GM19397 (cell line): Measurements from ENCODE around the gene HIGD1C.
"Not testable (repeated sequence)": the region's sequence is repeated elsewhere in the genome, so short reads cannot be mapped to it uniquely, and the experiment has no call there.

Experiments
- ATAC-seq: cut with Tn5 transposase; IDR thresholded peaks from one replicate; pipeline ENCODE4 v1.9.1; 2021; ENCODE audit warnings: mild to moderate bottlenecking, moderate library complexity; ENCODE audit not compliant: unreplicated experiment

HIGD1C gene

DNA sequence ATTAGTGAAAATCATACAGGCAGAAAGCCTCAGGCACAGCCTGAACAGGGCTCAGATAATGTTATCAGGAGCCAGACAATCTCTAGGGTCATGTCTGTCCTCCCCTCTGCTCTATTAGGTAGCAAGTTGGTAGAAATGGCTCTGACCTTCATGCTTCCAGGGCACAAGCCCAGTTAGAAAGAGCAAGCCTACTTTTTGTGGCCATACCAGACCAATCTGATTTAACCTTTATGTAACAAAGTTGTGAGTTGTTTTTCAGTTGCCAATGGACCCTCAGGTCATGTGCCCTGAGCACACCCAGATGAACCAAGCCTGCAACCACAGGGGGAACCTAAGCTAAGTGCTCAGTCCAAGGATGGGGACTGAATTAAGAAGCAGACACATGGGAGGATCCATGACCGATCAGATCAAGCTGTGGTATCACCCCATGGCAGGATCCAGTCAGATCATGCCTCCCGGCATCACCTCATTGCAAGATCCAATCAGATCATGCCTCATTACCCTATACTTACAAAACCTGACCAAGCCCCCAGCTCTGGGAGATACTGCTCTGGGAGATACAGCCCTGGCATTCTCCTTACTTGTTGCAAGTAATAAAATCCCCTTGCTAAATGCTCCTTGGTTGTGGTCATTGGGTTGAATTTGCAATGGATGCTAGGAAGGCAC is 18.8 kb upstream of the HIGD1C start:
- ATAC-seq = no peak

- ATAC-seq = no peak
These were observed 17.9 kb upstream of the HIGD1C start for GRCh38 chr12:50934371-50934851.

GRCh38 chr12:50934981-50935807 is 17.1 kb upstream of the HIGD1C start:
- no peak for ATAC-seq

DNA sequence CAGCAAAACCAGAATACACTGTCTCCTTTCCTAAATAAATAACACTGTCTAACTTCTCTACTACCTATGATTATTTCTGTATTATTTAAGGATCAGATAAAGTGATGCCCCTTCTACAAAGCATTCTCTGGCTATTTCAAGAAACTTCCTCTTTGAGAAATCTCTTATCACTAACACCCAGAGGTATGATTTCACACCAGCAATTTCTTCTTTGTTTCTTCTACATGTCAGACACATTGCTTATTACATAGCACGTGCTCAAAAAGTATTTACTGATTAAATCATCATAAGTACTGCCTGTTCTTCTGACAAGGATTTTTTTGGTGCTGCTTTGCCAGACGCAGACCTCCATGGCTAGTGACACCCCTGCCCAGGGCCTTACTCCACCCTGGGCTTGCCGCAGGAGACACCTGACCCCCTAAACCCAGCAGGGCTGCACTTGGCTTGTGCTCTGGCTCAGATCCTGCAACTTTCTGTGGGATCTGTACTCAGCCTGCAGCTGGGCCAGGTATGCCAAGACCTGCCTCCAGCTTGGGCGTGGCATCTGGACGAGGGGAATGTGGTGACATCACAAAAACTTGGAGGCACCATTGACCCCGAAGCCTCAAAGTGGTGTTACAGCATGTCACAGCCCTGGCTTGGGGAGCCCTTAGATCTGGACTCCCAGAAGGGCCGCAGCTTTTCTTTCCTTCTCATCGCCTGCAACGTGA is 15.4 kb upstream of the HIGD1C start:
- no peak for ATAC-seq

DNA sequence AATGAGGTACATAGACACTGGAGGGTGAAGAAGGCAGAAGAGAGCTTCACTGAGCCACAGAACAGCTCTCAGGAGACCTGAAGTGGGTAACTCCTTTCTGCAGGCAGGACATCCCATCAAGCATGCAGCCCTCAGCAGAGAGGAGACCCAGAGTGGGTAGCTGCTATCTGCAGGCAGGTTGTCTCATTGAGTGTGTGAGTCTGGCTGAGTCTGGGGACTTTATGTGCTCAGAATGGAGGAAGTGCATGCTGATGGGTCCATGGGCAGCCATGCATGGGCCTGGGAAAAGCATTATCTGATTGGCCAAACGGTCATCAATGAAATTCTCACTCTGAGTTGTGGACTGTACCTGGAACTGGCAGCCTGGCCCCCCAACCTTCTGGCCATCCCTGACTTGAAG is 14.7 kb upstream of the HIGD1C start:
- ATAC-seq = no peak

- no peak for ATAC-seq
These were observed 4.3 kb upstream of the HIGD1C start for GRCh38 chr12:50947933-50948626.

DNA sequence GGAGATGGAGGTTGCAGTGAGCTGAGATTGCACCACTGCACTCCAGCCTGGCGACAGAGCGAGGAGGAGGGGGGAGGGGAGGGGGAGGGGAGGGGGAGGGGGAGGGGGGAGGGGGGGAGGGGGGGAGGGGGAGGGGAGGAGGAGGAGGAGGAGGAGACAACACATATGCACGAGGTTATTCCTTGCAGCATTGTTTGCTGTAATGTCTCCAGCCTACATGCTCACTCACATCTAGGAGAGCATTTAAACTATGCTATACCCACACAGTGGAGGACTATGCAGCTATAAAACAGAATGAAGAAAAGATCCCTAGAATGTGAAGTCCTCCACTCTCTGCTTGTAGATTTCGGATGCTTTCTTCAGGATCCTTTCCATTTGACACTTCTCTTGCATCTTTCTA is 3.5 kb upstream of the HIGD1C start:
- no peak for ATAC-seq

DNA sequence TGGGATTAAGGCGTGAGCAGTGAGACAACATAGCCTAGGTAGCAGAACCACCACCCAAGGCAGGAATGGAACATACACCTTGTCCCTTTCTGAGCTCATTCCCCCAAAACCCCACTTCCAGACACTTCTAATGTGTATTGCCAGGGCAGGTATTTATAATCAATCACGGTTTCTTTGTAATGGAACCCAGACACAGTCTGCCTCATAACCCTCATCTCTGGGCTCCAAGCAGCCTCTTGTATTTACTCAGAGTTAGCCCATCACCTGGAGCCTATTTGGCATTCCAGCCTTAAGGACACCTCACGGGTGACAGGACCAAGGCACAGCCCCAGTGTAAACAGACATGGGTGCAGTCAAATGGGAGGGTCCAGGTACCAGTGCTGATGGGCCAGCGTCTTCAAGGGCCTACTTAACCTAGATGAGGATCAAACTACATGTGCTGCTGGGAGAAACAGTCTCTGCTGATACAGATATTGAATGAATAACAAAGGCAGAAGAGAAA is 2.5 kb upstream of the HIGD1C start:
- ATAC-seq = no peak

- no peak for ATAC-seq
These were observed 1.2 kb upstream of the HIGD1C start for GRCh38 chr12:50951112-50951511.

DNA sequence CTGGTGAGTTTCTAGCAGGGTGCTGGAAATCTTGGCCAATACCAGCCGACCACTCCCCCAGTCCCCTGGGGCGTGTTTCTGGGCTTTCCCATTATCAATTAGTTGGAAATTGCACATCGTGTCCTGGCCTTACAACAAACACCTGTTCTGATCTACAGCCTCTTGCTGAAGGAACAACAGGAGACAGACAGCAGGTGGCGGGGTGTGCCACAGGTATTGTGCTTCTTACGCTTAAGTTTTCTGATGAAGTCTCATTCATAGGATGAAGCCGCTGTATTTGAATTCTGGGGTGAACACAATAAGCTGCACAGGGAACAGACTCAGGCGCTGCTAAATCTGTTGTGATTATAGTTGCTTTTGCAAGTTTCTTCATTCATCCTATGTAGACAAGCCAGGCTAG is 703 bp downstream of the HIGD1C start:
- ATAC-seq = no peak

DNA sequence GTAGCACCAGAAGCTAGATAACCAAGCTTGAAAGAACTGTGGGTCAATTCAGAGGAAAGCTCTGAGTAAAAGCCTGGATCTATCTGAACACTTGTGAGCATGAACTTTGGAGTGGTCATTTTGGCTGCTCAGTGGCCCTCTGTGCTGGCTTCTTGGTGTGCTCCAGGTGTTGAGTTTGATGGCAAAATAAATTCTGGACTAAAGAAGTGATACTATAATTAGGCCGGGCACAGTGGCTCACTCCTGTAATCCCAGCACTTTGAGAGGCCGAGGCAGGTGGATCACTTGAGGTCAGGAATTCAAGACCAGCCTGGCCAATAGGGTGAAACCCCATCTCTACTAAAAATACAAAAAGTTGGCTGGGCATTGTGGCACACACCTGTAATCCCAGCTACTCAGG is 2.4 kb downstream of the HIGD1C start:
- not testable (repeated sequence) for ATAC-seq

- no peak for ATAC-seq
These were observed 2.9 kb downstream of the HIGD1C start for GRCh38 chr12:50955288-50955687.

DNA sequence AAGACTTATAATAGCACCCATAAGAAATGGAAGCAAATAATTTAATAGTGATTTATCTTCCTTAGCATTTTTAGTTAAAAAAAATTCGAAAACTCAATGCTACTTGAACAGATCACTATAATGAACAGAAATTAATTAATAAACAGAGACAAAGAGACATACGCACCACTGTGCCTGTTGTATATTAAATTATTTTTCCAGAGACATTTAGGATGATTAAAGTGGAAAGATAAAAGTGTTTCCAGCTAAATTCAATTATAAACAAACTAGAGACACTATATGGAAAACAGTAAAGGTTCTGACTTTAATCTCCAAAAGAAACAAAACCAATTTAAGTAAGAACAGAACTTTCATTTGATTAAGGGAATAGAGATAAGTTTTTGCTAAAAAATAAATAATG is 3.4 kb downstream of the HIGD1C start:
- ATAC-seq = no peak

DNA sequence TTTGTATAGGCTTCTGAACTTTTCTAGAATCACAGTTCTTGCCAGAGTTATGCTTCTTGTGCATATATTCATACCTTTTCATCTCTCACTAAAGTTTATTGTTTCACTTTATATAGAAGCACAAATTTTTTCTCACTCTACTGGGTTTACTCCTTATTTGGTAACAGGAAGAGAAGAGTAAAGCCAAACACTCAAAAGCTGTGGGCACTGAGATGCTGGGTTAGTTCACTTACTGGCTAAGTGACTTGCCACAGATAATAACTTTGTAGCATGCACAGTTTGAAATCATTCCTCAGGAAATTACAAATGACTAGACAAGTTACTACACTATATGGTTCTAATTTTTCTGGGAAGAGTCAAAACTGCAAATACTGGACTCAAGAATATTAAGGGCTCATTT is 7.8 kb downstream of the HIGD1C start:
- no peak for ATAC-seq

- no peak for ATAC-seq
These were observed 9.4 kb downstream of the HIGD1C start for GRCh38 chr12:50961708-50962107.

DNA sequence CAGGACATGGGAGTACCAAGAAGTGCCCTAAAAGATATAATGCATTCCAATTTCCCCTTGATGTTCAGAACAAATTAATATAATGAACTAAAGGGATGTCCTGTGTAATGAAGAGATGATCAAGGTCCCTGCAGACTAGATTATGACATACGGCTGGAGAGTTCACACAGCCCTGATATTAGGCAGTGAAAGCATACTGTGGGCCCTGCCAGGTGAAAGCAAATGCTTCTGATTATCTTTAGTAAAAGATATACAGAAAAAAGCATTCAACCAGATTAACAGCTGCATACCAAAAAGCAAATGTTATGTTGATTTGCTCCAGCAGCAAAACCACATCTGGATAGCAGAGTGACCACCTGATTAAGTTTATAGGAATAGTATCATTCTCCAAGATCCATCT is 12.1 kb downstream of the HIGD1C start:
- no peak for ATAC-seq

DNA sequence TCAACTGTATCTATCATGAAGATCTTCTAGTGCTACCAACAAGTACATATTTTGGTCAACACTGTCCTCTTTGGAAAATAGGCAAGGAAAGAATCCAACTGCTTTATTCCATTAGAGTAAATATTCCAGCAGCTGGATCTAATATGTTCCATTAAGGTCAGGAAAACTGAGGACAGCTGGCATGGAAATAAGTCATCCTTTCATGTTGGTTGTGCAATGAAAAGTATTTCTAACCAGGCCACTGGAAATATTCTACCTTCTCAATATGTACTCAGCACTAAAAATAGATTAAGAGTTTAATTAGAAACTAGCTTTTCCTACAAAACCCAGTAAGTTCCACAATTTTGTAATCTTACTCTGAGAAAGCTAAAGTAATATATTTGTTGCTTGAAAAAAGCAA is 19.6 kb downstream of the HIGD1C start:
- ATAC-seq = no peak

GRCh38 chr12:50979369-50980052 is 27.2 kb downstream of the HIGD1C start:
- ATAC-seq = no peak

DNA sequence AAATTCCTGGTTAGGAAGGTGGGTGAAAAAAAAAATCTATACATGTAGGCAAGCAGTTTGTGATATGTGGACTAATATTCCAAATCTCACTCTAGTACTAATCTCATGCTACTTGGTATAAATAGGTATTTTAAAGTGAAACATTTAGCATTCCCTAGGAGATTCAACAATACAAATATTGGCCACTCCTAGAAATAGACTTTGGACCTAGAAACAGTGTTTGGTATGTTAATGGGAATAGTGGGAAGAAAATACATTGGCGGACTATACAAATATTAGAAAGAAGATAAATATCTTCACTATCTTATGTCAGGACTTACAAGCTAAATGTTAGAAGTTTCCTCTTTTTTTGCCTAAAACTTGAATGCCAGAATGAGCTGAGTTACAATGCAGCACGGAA is 28.2 kb downstream of the HIGD1C start:
- no peak for ATAC-seq
